A549 (cell line): Measurements from ENCODE around the gene GPSM1. TPM values are rescaled to one million over a fixed set of nuclear protein-coding genes. Genes with fewer than 3 reads are reported as not detected.

ENCODE experiments used
- ATAC-seq, 2 experiments: fragments of 200-7000 bp in 1 of 2; fragments of >200 bp in 1 of 2; cut with Nextera tagmentation in 1 of 2; cut with Tn5 transposase in 1 of 2; 3 replicates each; pipeline versions ENCODE4 v1.8.0 to v1.9.1; 2018 to 2020; ENCODE audit warnings: mild to moderate bottlenecking in 1 of 2, moderate library complexity in 1 of 2
- CTCF ChIA-PET: fragments of 300-600 bp; sonication (Branson Sonifier 250); formaldehyde crosslinking; extraction: SDS; loops from one replicate; lab custom pipeline; 2021; ENCODE audit warnings: antibody characterized with exemption, inconsistent platforms; lab: Yijun Ruan, JAX
- POLR2A ChIA-PET: fragments of 350-600 bp; formaldehyde crosslinking; extraction: SDS; loops from one replicate; lab custom pipeline; 2021; ENCODE audit warnings: antibody characterized with exemption, inconsistent platforms; lab: Yijun Ruan, JAX
- DNase-seq, 2 experiments: peaks; one replicate each; pipeline versions ENCODE4 v3.0.0 to v3.0.0-alpha.2; 2011 to 2016; ENCODE audit warnings: low read depth in 1 of 2, low spot score in 1 of 2
- FAIRE-seq: peaks from 2 replicates; lab custom pipeline; 2011; peaks lifted over from hg19 to GRCh38; lab: Jason Lieb, UNC
- H3K27ac ChIP-seq, 2 experiments: fragments of >200 bp; sonication (Bioruptor Twin); formaldehyde crosslinking; 3 replicates each; pipeline ENCODE4 v1.5.1; 2016 to 2017
- H3K4me1 ChIP-seq: fragments of >200 bp; sonication (Bioruptor Twin); formaldehyde crosslinking; 3 replicates; pipeline ENCODE4 v1.6.1; 2016
- H3K4me2 ChIP-seq: fragments of >200 bp; sonication (Bioruptor Twin); formaldehyde crosslinking; 3 replicates; pipeline ENCODE4 v1.6.1; 2016
- H3K4me3 ChIP-seq: fragments of >200 bp; sonication (Bioruptor Twin); formaldehyde crosslinking; 3 replicates; pipeline ENCODE4 v1.5.1; 2016
- H3K9me3 ChIP-seq: fragments of >200 bp; sonication (Bioruptor Twin); formaldehyde crosslinking; 3 replicates; pipeline ENCODE4 v1.6.1; 2016
- CBX8 ChIP-seq: fragments of 200-600 bp; sonication (generic); IDR thresholded peaks from 2 replicates; pipeline ENCODE4 v1.6.1; 2016
- CHD2 ChIP-seq: fragments of 150-350 bp; IDR thresholded peaks from 2 replicates; pipeline ENCODE4 v1.6.1; 2014; ENCODE audit warnings: low read length; ENCODE audit not compliant: partially characterized antibody
- EHF ChIP-seq: fragments of 250-450 bp; sonication (Bioruptor Pico); IDR thresholded peaks from 2 replicates; pipeline ENCODE4 v1.5.0; 2020; ENCODE audit warnings: mild to moderate bottlenecking
- EHMT2 ChIP-seq: fragments of 200-600 bp; sonication (generic); IDR thresholded peaks from 2 replicates; pipeline ENCODE4 v1.6.1; 2016; ENCODE audit warnings: antibody characterized with exemption, low read depth, mild to moderate bottlenecking, moderate library complexity
- FOXS1 ChIP-seq: fragments of 250-450 bp; sonication (Bioruptor Pico); IDR thresholded peaks from 2 replicates; pipeline ENCODE4 v1.5.0; 2020; ENCODE audit warnings: mild to moderate bottlenecking, moderate library complexity
- GATA3 ChIP-seq: IDR thresholded peaks from 2 replicates; pipeline ENCODE4 v1.6.1; 2012; ENCODE audit warnings: borderline replicate concordance
- HEYL ChIP-seq: fragments of 250-450 bp; sonication (Bioruptor Pico); IDR thresholded peaks from 2 replicates; pipeline ENCODE4 v1.8.0; 2021; ENCODE audit warnings: mild to moderate bottlenecking, moderate library complexity
- JUN ChIP-seq, 2 experiments: fragments of >200 bp; sonication (Bioruptor Twin); formaldehyde crosslinking; IDR thresholded peaks; 2 replicates in 1 of 2; 3 replicates in 1 of 2; pipeline ENCODE4 v1.6.1; 2016 to 2017
- KDM1A ChIP-seq: fragments of 200-600 bp; sonication (generic); IDR thresholded peaks from 2 replicates; pipeline ENCODE4 v1.6.1; 2016; ENCODE audit warnings: low read depth, mild to moderate bottlenecking
- MAZ ChIP-seq: fragments of 150-350 bp; IDR thresholded peaks from 2 replicates; pipeline ENCODE4 v1.6.1; 2014; ENCODE audit warnings: antibody characterized with exemption, low read depth, low read length, borderline replicate concordance
- NFE2L2 ChIP-seq: fragments of 150-350 bp; conservative IDR thresholded peaks from 2 replicates; pipeline ENCODE4 v1.6.1; 2014; ENCODE audit warnings: low read length
- PBX3 ChIP-seq: IDR thresholded peaks from 2 replicates; pipeline ENCODE4 v1.6.1; 2012
- POLR2AphosphoS2 ChIP-seq: conservative IDR thresholded peaks from 2 replicates; pipeline ENCODE4 v1.6.1; 2012; ENCODE audit warnings: low read length, improper control_type of control experiment, inconsistent platforms
- RAD21 ChIP-seq, 2 experiments: fragments of >200 bp in 1 of 2; sonication (Bioruptor Twin) in 1 of 2; formaldehyde crosslinking in 1 of 2; IDR thresholded peaks in 1 of 2; conservative IDR thresholded peaks in 1 of 2; 2 replicates in 1 of 2; 3 replicates in 1 of 2; pipeline ENCODE4 v1.6.1; 2012 to 2018; ENCODE audit warnings: inconsistent platforms in 1 of 2
- RFX5 ChIP-seq: fragments of 450-650 bp; IDR thresholded peaks from 2 replicates; pipeline ENCODE4 v1.7.1; 2014; ENCODE audit warnings: antibody characterized with exemption, mild to moderate bottlenecking, moderate library complexity
- USF2 ChIP-seq: fragments of 450-650 bp; IDR thresholded peaks from 2 replicates; pipeline ENCODE4 v1.6.1; 2014; ENCODE audit warnings: antibody characterized with exemption
- ZC3H11A ChIP-seq: fragments of 450-650 bp; IDR thresholded peaks from 2 replicates; pipeline ENCODE4 v1.6.1; 2014; ENCODE audit warnings: antibody characterized with exemption, mild to moderate bottlenecking
- ZFP36 ChIP-seq: fragments of 450-650 bp; IDR thresholded peaks from 2 replicates; pipeline ENCODE4 v1.6.1; 2014; ENCODE audit warnings: borderline replicate concordance; ENCODE audit not compliant: partially characterized antibody
- ZNF302 ChIP-seq: fragments of 250-450 bp; sonication (Bioruptor Pico); IDR thresholded peaks from 2 replicates; pipeline ENCODE4 v1.9.0; 2021; ENCODE audit warnings: inconsistent platforms, mild to moderate bottlenecking, moderate library complexity
- ZSCAN20 ChIP-seq: fragments of 250-450 bp; sonication (Bioruptor Pico); IDR thresholded peaks from 2 replicates; pipeline ENCODE4 v1.8.0; 2022; ENCODE audit warnings: mild to moderate bottlenecking, moderate library complexity
- WGBS: methylation state at CpG from one replicate; pipeline ENCODE4 v1.1.6; 2017; ENCODE audit errors: missing lambda C conversion rate; 5-methylcytosine and 5-hydroxymethylcytosine counted together
- polyA plus RNA-seq, 4 experiments: library from polyadenylated mRNA; depleted of rRNA in 3 of 4; stranded (reverse); fragments of >200 nt; fragmentation: RNase III in 1 of 4; extraction: RNeasy Plus Mini Kit Qiagen cat#74134 plus additional on column Dnase treatment in 1 of 4; gene quantifications; 2 replicates in 3 of 4; 3 replicates in 1 of 4; pipeline ENCODE4 v1.2.3, GENCODE V29; 2011 to 2017
- TF ChIP-seq, protein P1 (sequence below): fragments of 150-350 bp; IDR thresholded peaks from 2 replicates; pipeline ENCODE4 v1.6.1; 2014; ENCODE audit warnings: low read depth, mild to moderate bottlenecking, low read length
- TF ChIP-seq, protein P2 (sequence below): IDR thresholded peaks from 2 replicates; pipeline ENCODE4 v1.6.1; 2012

The GPSM1 gene
- polyA plus RNA-seq, 2 of the 4 experiments (the other 2 are of a cell fraction), result 2.1 to 8.8 TPM

GRCh38 chr9:136394312-136395019 is 67.1 kb downstream of the GPSM1 start:
- H3K4me1 ChIP-seq, result peaks cover 9% of the 10 kb centered on the region; the same call in 2 of the 3 replicates
- no peak for TF ChIP-seq PBX3
- TF ChIP-seq POLR2AphosphoS2, result no peak
- TF ChIP-seq ZFP36, result no peak
- TF ChIP-seq KDM1A, result no peak
- no peak for TF ChIP-seq CHD2
- TF ChIP-seq ZNF302 (CRISPR knock-in tag), result no peak
- TF ChIP-seq ZSCAN20 (CRISPR knock-in tag), result no peak
- no peak for TF ChIP-seq MAZ
- TF ChIP-seq NFE2L2, result no peak
- TF ChIP-seq, protein P1, sequence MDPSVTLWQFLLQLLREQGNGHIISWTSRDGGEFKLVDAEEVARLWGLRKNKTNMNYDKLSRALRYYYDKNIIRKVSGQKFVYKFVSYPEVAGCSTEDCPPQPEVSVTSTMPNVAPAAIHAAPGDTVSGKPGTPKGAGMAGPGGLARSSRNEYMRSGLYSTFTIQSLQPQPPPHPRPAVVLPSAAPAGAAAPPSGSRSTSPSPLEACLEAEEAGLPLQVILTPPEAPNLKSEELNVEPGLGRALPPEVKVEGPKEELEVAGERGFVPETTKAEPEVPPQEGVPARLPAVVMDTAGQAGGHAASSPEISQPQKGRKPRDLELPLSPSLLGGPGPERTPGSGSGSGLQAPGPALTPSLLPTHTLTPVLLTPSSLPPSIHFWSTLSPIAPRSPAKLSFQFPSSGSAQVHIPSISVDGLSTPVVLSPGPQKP, result no peak
- no peak for TF ChIP-seq EHMT2
- no peak for TF ChIP-seq RAD21 (conservative IDR thresholded peaks at IDR 0.05 in 1 of 2, IDR thresholded peaks at IDR 0.05 in 1 of 2)
- TF ChIP-seq CBX8, result no peak
- no peak for TF ChIP-seq ZC3H11A
- no peak for TF ChIP-seq EHF (CRISPR knock-in tag)
- no peak for TF ChIP-seq JUN (IDR thresholded peaks at IDR 0.05)
- TF ChIP-seq FOXS1 (CRISPR knock-in tag), result no peak
- no peak overlapping the region for H3K27ac ChIP-seq
- ATAC-seq (no peak), DNase-seq (no peak), FAIRE-seq (no peak)
- WGBS, result 95% methylated on average over 20 of the region's 21 CpGs
- no peaks in the 10 kb centered on the region for H3K9me3 ChIP-seq
- POLR2A ChIA-PET, result no interaction called here
- no peak overlapping the region for H3K4me3 ChIP-seq
- CTCF ChIA-PET, result interaction anchor here (0.6 to 8.9 kb wide), 4 partner anchors 9 to 49 kb away, joined by 3 to 100 read pairs (median 17); partner anchors contain the start of gene DNLZ
- H3K4me2 ChIP-seq, result no peak overlapping the region

- FAIRE-seq (no peak), ATAC-seq (no peak), DNase-seq (no peak)
- ChIA-PET POLR2A (no interaction called here), CTCF (interaction anchor here (0.6 to 8.9 kb wide), 5 partner anchors 9 to 50 kb away, joined by 3 to 100 read pairs (median 4); no protein-coding TSS in a partner anchor)
- H3K4me2 ChIP-seq, result no peak overlapping the region
- H3K4me1 ChIP-seq, result peaks cover 9% of the 10 kb centered on the region; the same call in 2 of the 3 replicates
- H3K4me3 ChIP-seq, result no peak overlapping the region
- TF ChIP-seq GATA3 (no peak), FOXS1 (CRISPR knock-in tag) (no peak), ZC3H11A (no peak), ZSCAN20 (CRISPR knock-in tag) (no peak), CBX8 (no peak), RFX5 (no peak), USF2 (no peak), HEYL (no peak)
- TF ChIP-seq, protein P2, sequence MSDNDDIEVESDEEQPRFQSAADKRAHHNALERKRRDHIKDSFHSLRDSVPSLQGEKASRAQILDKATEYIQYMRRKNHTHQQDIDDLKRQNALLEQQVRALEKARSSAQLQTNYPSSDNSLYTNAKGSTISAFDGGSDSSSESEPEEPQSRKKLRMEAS, result no peak
- TF ChIP-seq, protein P1, result no peak
- WGBS, result 92% methylated on average over 12 of the region's 13 CpGs
- no peak overlapping the region for H3K27ac ChIP-seq
- H3K9me3 ChIP-seq, result no peaks in the 10 kb centered on the region
These were observed 67.6 kb downstream of the GPSM1 start for GRCh38 chr9:136395020-136395340.
